ENCODE data around the gene CHD9.

The CHD9 gene

GRCh38 chr16:53358884-53359283 lies 304.1 kb downstream of the CHD9 start:
- H3K4me3 ChIP-seq (ENCODE audit: low read depth, low read length): no peak overlapping the region
- in situ Hi-C loops (cut with HindIII; ENCODE audit: low sequenced_read_pairs): no loop called here
- no peak for DNase-seq (ENCODE audit: low read depth, low spot score)
- TF ChIP-seq, protein P1, sequence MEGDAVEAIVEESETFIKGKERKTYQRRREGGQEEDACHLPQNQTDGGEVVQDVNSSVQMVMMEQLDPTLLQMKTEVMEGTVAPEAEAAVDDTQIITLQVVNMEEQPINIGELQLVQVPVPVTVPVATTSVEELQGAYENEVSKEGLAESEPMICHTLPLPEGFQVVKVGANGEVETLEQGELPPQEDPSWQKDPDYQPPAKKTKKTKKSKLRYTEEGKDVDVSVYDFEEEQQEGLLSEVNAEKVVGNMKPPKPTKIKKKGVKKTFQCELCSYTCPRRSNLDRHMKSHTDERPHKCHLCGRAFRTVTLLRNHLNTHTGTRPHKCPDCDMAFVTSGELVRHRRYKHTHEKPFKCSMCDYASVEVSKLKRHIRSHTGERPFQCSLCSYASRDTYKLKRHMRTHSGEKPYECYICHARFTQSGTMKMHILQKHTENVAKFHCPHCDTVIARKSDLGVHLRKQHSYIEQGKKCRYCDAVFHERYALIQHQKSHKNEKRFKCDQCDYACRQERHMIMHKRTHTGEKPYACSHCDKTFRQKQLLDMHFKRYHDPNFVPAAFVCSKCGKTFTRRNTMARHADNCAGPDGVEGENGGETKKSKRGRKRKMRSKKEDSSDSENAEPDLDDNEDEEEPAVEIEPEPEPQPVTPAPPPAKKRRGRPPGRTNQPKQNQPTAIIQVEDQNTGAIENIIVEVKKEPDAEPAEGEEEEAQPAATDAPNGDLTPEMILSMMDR (IDR thresholded peaks at IDR 0.05; ENCODE audit: low read depth, low read length): no peak

DNA sequence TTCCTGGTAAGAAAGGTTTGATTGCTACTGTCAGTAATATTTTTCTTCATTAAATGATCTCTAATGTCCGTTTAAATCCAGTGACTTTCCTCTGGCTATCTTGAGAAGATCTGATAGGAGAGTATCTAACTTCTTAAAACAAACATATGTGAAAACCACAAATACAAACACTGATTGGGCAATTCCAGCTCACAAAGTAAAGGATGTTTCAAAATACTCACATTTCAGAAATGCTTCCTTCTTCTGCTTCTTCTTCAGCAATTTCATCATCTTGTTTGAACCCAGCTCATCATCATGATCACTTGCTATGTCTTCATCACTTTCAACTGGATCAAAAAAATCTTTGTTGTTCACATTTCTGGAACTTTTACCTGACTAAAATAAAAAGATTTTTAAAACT lies 315.1 kb downstream of the CHD9 start:
- DNase-seq (ENCODE audit: low read depth, low spot score): no peak
- in situ Hi-C loops (cut with HindIII; ENCODE audit: low sequenced_read_pairs): no loop called here
- TF ChIP-seq, protein P1 (IDR thresholded peaks at IDR 0.05; ENCODE audit: low read depth, low read length): no peak
- H3K4me3 ChIP-seq (ENCODE audit: low read depth, low read length): no peak overlapping the region

DNA sequence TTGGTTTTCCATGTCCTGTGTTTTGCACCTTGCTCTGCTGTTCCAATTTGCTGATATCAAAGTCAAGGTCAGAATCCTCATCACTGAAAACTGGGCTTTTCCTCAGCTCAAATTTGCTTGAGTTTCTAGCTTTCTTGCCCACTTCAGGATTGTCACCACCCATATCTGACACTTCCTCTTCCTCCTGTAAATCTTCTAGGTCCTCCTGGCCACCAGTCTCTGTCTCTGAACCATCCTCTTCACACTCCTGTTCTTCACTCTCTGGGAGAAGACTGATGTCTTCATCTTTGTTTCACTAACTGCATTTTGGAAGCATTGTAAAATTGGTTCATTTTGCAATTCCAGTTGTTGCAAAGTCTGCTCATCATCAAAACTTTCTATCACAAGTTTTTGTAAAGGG lies 316.0 kb downstream of the CHD9 start:
- H3K4me3 ChIP-seq (ENCODE audit: low read depth, low read length): no peak overlapping the region
- TF ChIP-seq, protein P1 (IDR thresholded peaks at IDR 0.05; ENCODE audit: low read depth, low read length): no peak
- in situ Hi-C loops (cut with HindIII; ENCODE audit: low sequenced_read_pairs): no loop called here
- no peak for DNase-seq (ENCODE audit: low read depth, low spot score)

DNA sequence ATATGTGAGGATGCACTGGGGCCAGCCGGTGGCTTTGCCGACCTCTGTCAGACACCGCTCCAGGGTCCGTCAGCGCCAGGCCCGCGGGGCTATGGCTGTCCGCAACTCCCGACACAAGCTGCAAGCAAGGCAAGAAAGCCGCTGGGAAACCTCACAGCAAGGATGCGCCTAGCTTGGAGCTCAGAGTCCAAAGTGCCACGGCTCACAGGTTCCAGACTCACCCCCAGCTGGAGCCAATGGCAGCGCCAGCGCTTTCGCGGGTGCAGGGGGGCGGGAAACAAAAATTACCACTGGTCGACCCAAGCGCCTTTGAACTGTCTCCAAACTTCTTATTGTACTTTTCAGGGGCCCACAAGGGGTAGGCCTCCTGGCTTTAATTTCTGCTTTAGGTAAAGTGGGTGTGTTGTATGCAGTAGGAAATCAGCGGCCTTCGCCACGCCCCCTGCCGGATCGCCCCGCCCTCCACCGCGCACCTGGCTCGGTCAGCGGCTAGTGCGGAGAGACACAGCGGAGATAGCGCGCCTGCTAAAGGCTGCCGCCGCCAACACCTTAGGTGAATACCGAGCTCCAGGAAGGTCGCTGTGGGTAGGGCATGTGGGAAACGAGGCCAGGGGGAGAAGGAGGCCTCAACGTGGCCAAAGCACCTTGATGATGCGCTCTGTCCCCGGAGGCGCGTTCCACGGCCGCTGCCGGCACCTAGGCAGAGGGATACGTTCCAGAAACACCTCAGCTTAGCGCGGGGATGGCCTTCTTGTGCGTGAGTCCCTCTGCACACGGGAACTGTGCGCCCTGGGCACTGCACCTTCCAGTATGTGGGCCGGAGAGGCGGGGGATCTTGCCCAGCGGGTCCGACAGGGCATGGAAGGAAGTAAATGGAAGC lies 318.4 kb downstream of the CHD9 start:
- no peak for DNase-seq (ENCODE audit: low read depth, low spot score)
- TF ChIP-seq, protein P1 (IDR thresholded peaks at IDR 0.05; ENCODE audit: low read depth, low read length): no peak
- H3K4me3 ChIP-seq (ENCODE audit: low read depth, low read length): peak overlapping the region; percentile 4
- in situ Hi-C loops (cut with HindIII; ENCODE audit: low sequenced_read_pairs): no loop called here

- no peak for DNase-seq (ENCODE audit: low read depth, low spot score)
- no peak overlapping the region for H3K4me3 ChIP-seq (ENCODE audit: low read depth, low read length)
- in situ Hi-C loops (cut with HindIII; ENCODE audit: low sequenced_read_pairs): no loop called here
- TF ChIP-seq, protein P1 (IDR thresholded peaks at IDR 0.05; ENCODE audit: low read depth, low read length): no peak
Observed at GRCh38 chr16:53374800-53375199, 320.0 kb downstream of the CHD9 start.

- TF ChIP-seq, protein P1 (IDR thresholded peaks at IDR 0.05; ENCODE audit: low read depth, low read length): no peak
- no peak for DNase-seq (ENCODE audit: low read depth, low spot score)
- H3K4me3 ChIP-seq (ENCODE audit: low read depth, low read length): no peak overlapping the region
- in situ Hi-C loops (cut with HindIII; ENCODE audit: low sequenced_read_pairs): no loop called here
Observed at GRCh38 chr16:53378138-53378537, 323.3 kb downstream of the CHD9 start.
